Measurements from ENCODE around the gene RHBDD2.
A peak's percentile ranks its signal among the peaks of the same experiment; 100 is the strongest.
"Not testable (repeated sequence)": the region's sequence is repeated elsewhere in the genome, so short reads cannot be mapped to it uniquely, and the experiment has no call there.

RHBDD2 gene

DNA sequence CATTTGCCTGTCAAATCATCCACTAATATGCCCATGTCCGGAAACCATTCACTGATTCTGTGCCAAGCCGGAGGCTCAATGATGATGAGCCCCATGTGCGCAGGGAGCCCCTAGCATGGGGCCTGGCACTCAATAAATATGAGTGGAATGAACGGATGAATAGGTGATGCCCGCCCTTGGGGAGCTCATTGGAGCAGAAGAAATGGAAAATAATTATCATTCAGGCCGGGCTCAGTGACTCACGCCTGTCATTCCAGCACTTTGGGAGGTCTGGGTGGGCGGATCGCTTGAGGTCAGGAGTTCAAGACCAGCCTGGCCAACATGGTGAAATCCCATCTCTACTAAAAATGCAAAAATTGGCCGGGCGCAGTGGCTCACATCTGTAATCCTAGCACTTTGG lies 11.0 kb downstream of the RHBDD2 start:
- no peak for DNase-seq

DNA sequence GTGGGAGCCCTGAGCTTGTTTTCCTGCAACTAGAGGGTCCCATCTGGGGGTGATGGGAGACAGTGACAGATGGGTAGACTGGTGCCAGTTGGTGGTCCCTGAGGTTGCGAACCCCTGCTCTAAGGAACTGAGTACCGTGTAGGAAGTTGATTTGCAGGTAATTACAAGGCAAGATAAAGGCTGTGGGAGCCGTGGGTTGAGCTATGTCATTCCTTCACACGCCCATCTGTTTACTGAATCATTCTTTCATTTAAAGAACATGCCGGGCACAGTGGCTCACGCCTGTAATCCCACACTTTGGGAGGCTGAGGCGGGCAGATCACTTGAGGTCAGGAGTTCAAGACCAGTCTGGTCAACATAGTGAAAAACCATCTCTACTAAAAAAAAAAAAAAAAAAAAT lies 12.4 kb downstream of the RHBDD2 start:
- not testable (repeated sequence) for DNase-seq

- no peak for DNase-seq
Measured at GRCh38 chr7:75891815-75892411, 13.1 kb downstream of the RHBDD2 start.

DNA sequence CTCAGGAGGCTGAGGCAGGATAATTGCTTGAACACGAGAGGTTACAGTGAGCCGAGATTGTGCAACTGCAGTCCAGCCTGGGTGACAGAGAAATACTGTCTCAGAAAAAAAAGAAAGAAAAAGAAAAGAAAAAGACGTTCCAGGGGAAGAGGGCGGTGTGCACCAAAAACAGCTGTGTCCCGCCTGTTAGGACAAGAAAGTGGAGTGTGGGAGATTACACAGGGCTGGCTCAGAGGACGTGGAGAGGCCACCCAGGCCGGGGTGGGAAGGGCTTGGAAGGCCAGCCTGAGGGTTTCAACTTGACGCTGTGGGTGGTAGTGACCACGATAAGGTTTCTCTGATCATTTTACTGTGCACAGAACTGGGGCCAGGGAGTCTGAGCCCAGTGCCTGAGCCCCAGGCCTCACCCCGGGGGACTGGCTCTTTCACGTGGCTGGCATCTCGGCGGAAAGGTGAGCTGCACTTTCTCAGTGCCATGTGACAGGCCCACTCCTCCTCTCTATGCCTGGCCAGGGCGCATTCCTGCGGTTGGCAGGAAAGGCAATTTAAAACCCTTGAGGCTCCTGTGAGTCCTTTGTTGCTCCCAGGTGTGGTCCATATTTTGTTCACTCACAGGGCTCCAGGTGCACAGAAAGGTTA lies 13.9 kb downstream of the RHBDD2 start:
- no peak for DNase-seq

GRCh38 chr7:75896803-75897327 lies 18.0 kb downstream of the RHBDD2 start:
- no peak for DNase-seq

- DNase-seq, result no peak
Measured at GRCh38 chr7:75900617-75901315, 21.9 kb downstream of the RHBDD2 start.

DNA sequence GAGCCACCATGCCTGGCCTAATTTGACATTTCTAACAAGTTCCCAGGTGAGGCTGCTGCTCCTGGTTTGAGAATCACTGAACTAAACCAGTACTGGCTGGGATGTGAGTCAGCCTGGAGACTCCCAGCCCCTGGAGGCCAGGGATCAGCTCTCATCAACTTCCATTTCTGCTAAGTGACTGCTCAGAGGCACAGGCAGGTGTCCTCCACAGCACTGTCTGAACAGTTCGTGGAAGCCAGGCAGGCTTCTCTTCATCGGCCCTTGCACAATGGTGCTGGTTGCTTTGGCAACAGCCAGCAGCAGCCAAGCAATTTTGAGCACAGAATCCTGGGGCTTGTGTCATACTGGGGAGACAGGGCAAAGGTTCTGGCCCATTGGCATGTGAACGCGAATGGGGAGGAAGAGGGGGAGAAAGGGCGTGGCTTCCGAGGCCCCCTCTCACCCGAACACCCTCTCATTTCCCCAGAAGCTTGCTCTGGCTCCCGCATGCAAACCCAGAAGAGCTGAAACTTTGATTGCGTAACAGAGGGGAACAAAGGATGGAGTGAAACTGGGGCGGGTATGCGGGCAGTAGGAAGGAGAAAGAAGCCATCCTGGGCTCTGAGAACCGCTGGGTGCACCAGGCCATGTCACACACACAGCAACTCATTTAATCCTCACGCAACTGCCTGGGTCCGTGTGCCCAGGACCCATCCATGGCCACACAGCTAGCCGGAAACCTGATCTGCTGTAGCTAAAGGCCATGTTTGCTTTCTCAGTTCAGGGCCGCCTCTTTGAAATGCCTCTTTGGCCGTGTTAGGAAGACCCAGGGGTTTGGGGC lies 27.2 kb downstream of the RHBDD2 start:
- DNase-seq, result no peak

DNA sequence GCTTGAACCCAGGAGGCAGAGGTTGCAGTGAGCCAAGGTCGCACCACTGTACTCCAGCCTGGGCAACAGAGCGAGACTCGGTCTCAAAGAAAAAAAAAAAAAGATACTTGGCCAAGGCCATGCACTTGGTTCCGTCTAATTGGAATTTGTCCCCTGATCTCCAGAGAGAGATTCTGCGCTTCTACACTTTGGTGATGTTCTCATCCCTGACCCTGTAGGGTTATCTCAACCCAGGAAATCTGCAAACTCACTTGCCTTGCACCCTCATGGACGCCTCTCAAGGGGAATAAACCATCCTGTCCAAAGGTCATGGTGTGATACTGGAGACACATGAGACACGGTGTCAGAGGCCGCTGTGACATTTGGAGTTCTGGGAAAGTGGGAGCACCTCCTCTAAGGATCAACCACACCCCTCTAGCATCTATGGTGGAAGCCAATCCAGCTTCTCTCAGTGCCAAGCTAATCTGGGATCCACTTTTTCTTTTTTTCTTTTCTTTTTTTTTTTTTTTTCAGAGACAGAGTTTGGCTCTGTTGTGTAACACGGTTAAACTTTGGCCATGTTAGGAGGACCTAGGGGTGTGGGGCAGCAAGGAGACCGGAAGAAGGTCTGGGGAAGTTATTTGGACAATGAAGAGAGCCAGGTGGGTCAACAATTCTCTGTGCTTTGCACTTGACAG lies 28.3 kb downstream of the RHBDD2 start:
- DNase-seq, result no peak

DNA sequence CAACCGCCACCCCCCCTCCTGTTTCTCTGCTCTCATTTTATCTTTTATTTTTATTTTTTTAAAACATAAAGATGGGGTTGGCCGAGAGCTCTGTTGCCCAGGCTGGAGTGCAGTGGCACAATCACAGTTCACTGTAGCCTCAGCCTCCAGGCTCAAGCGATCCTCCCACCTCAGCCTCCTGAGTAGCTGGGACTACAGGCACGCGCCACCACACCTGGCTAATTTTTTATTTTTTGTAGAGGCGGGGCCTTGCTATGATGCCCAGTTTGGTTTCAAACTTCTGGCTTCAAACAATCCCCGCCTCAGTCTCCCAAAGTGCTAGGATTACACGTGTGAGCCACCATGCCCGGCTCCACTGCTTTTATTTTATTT lies 28.8 kb downstream of the RHBDD2 start:
- DNase-seq, result not testable (repeated sequence)

- no peak for DNase-seq
Measured at GRCh38 chr7:75909521-75910132, 30.8 kb downstream of the RHBDD2 start.

DNA sequence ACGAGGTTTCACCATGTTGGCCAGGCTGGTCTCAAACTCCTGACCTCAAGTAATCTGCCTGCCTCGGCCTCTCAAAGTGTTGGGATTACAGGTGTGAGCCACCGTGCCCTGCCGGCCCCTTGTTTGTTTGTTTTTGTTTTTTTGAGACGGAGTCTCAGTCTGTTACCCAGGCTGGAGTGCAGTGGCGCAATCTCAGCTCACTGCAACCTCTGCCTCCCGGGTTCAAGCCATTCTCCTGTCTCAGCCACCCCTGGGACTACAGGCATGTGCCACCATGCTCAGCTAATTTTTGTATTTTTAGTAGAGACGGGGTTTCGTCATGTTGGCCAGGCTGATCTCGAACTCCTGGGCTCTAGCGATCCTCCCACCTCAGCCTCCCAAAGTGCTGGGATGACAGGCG lies 32.4 kb downstream of the RHBDD2 start:
- not testable (repeated sequence) for DNase-seq

DNA sequence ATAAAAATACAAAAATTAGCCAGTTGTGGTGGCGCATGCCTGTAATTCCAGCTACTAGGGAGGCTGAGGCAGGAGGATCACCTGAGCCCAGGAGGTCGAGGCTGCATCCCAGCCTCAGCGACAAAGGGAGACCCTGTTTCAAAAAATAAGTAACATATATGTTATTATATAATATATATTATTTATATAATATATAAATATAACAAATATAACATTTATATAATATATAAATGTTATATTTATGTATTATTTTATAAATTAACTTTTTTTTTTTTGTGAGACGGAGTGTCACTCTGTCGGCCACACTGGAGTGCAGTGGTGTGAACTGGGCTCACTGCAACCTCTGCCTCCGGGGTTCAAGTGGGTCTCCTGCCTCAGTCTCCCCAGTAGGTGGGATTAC lies 34.6 kb downstream of the RHBDD2 start:
- DNase-seq, result no peak

DNA sequence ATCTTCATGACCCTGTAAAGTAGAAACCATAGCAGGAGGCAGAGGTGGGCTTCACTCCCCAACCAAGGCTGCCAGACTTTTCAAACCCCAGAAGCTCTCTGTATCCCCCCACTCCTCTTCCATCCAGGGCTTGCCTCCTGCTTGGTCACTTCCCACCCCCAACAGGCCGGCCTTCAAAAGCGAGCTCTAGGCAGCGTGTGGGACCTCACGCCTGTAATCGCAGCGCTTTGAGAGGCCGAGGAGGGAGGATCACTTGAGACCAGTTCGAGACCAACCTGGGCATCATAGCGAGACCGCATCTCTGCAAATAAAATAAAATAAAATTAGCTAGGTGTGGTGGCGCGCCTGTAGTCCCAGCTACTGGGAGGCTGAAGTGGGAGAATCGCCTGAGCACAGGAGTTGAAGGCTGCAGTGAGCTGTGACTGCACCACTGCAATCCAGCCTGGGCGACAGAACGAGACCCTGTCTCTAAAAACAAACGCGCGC lies 35.4 kb downstream of the RHBDD2 start:
- DNase-seq, result peak in 1 of 2 experiments; percentile 40

DNA sequence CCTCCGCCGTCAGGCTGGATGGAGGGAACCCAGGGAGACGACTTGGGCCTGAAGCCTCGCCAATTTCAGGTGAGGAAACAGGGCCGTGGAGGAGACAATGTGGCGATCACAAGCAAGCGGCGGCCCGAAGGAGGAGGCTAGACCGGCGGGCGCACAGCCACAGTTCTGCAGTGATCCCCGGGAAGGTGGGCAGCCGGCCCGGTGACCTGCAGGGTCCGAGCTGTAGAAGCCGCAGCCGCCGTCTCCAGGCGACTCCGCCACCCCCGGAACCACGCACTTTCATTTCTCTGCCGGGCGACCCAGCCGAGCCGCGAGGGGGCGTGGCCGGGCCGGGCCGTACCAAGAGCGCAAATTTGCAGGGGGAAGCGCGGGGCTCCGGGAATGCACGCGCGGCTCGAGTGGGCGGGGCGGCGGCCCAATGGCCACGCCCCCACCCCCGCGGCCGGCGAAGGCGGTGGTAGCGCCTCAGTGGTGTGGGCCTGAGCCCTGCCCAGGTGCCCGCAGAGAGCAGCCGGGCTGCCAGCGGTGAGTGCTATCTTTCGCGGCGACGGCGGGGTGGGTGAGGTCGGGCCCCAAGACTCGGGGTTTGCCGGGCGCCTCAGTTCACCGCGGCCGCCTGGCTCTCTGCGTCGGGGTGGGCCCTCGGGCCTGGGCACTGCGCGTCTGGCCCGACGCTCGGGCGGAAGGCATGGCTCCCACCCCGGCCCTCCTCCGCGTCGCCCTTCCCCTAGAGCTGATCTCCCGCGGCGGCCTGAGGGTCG lies 36.0 kb downstream of the RHBDD2 start, which contains the start of gene POR:
TSS of gene POR (plus strand) at position 501 of the 761 bp plus-strand sequence. CDS start 38,847 bp downstream, outside the sequence.
- peak; percentile 70 to 86 for DNase-seq

DNA sequence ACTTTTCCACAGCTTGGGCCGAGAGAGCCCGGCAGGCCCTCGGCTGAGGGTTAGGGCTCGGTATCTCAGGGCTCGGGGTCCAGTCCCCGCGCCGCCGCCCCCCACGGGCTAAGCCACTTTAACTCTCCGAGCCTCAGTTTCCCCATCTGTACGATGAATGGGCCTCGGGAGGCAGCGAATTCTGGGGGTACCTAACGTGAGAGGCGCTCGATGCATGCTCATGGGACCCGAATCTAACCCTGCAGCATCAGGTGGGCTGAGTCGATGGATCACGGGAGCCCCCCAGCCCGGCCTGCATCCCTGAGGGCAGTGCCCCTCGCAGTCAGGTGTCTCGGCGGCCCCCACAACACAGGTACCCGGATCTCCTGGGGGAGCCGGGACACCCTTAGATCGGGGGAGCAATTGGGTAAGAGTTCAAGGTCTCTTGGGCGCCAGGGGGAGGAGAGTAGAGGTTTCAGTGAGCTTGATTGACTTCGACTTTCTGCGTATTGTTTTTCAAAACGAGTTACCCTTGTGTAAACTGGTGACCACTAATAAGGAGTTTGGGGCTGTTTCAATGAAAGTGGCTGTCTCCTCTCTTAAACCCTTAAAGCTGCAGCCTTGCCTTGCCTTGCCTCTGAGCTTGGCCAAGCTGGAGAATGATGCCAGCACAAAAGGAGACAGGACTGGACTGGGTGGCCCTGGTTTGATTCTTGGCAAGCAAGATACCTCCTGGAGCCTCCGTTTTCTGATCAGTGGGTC lies 36.8 kb downstream of the RHBDD2 start:
- peak in 1 of 2 experiments; percentile 11 for DNase-seq

GRCh38 chr7:75916259-75916658 lies 37.4 kb downstream of the RHBDD2 start:
- no peak for DNase-seq

- DNase-seq, result no peak
Measured at GRCh38 chr7:75916685-75917634, 38.1 kb downstream of the RHBDD2 start.

GRCh38 chr7:75920431-75921161 lies 41.8 kb downstream of the RHBDD2 start:
- DNase-seq, result no peak
